ENCODE data around the gene PDZRN3. TPM values are rescaled to one million over a fixed set of nuclear protein-coding genes. Genes with fewer than 3 reads are reported as not detected.

The PDZRN3 gene
- total RNA-seq, 1 donor from 2014 or later = 3.4 TPM

- Histone ChIP-seq H4K20me1 (ENCODE audit: low read depth) (no peaks in the 10 kb centered on the region), H3K27me3 (no peaks in the 10 kb centered on the region), H3K36me3 (no peaks in the 10 kb centered on the region), H2AFZ (replicated peaks) (no peak overlapping the region), H3K79me2 (ENCODE audit: low read depth) (no peaks in the 10 kb centered on the region), H3K9ac (no peak overlapping the region), H3K27ac (no peak overlapping the region), H3F3A (ENCODE audit: low read depth) (no peaks in the 10 kb centered on the region), H3K4me1 (peaks cover 6% of the 10 kb centered on the region), H3K9me3 (ENCODE audit: low read depth) (no peaks in the 10 kb centered on the region), H3K4me3 (no peak overlapping the region), H3K4me2 (no peak overlapping the region)
- Mint-ChIP-seq H3K27me3 (ENCODE audit: insufficient read depth, low read depth) (no peaks in the 10 kb centered on the region), H3K9me3 (peaks cover 6% of the 10 kb centered on the region), H3K36me3 (no peaks in the 10 kb centered on the region), H3K4me1 (peaks cover 3% of the 10 kb centered on the region), H3K27ac (no peak overlapping the region), H3K4me3 (no peak overlapping the region)
- no peak for TF ChIP-seq EZH2phosphoT487 (IDR thresholded peaks at IDR 0.05)
- TF ChIP-seq CTCF (IDR thresholded peaks at IDR 0.05) = no peak
- DNase-seq (ENCODE audit: low spot score) = no peak
These were observed 89.6 kb downstream of the PDZRN3 start for GRCh38 chr3:73535137-73535536.

GRCh38 chr3:73530022-73530396, 94.7 kb downstream of the PDZRN3 start:
- H3K4me1 Mint-ChIP-seq = peaks cover 13% of the 10 kb centered on the region
- Histone ChIP-seq H3K4me2 (no peak overlapping the region), H3F3A (ENCODE audit: low read depth) (no peaks in the 10 kb centered on the region), H3K27me3 (no peaks in the 10 kb centered on the region), H3K36me3 (no peaks in the 10 kb centered on the region), H3K79me2 (ENCODE audit: low read depth) (no peaks in the 10 kb centered on the region), H3K9me3 (ENCODE audit: low read depth) (no peaks in the 10 kb centered on the region), H3K9ac (no peak overlapping the region), H3K4me1 (peaks cover 17% of the 10 kb centered on the region), H3K27ac (no peak overlapping the region), H2AFZ (replicated peaks) (no peak overlapping the region), H3K4me3 (no peak overlapping the region), H4K20me1 (ENCODE audit: low read depth) (no peaks in the 10 kb centered on the region)
- no peak for TF ChIP-seq EZH2phosphoT487 (IDR thresholded peaks at IDR 0.05)
- H3K9me3 Mint-ChIP-seq = peaks cover 6% of the 10 kb centered on the region
- DNase-seq (ENCODE audit: low spot score) = no peak
- H3K4me3 Mint-ChIP-seq = no peak overlapping the region
- no peaks in the 10 kb centered on the region for H3K36me3 Mint-ChIP-seq
- H3K27me3 Mint-ChIP-seq (ENCODE audit: insufficient read depth, low read depth) = no peaks in the 10 kb centered on the region
- no peak overlapping the region for H3K27ac Mint-ChIP-seq

- H2AFZ ChIP-seq (replicated peaks) = no peak overlapping the region
- no peaks in the 10 kb centered on the region for H3K9me3 ChIP-seq (ENCODE audit: low read depth)
- no peaks in the 10 kb centered on the region for H3F3A ChIP-seq (ENCODE audit: low read depth)
- H3K4me3 ChIP-seq = no peak overlapping the region
- H3K4me2 ChIP-seq = no peak overlapping the region
- H3K27me3 ChIP-seq = no peaks in the 10 kb centered on the region
- H3K4me1 ChIP-seq = peaks cover 17% of the 10 kb centered on the region
- Mint-ChIP-seq H3K4me3 (no peak overlapping the region), H3K4me1 (peaks cover 13% of the 10 kb centered on the region), H3K27me3 (ENCODE audit: insufficient read depth, low read depth) (no peaks in the 10 kb centered on the region), H3K36me3 (no peaks in the 10 kb centered on the region), H3K27ac (no peak overlapping the region), H3K9me3 (peaks cover 6% of the 10 kb centered on the region)
- DNase-seq (ENCODE audit: low spot score) = peak; percentile 55
- no peaks in the 10 kb centered on the region for H3K36me3 ChIP-seq
- no peaks in the 10 kb centered on the region for H3K79me2 ChIP-seq (ENCODE audit: low read depth)
- H3K9ac ChIP-seq = no peak overlapping the region
- TF ChIP-seq CTCF (IDR thresholded peaks at IDR 0.05) (peak; percentile 37), EZH2 (IDR thresholded peaks at IDR 0.05) (no peak)
- H3K27ac ChIP-seq = no peak overlapping the region
- no peaks in the 10 kb centered on the region for H4K20me1 ChIP-seq (ENCODE audit: low read depth)
These were observed 95.3 kb downstream of the PDZRN3 start for GRCh38 chr3:73529308-73530021.

- TF ChIP-seq EZH2 (IDR thresholded peaks at IDR 0.05) (no peak), CTCF (IDR thresholded peaks at IDR 0.05) (no peak), EZH2phosphoT487 (IDR thresholded peaks at IDR 0.05) (no peak)
- Histone ChIP-seq H3F3A (ENCODE audit: low read depth) (no peaks in the 10 kb centered on the region), H3K36me3 (no peaks in the 10 kb centered on the region), H3K27me3 (no peaks in the 10 kb centered on the region), H3K4me3 (no peak overlapping the region), H3K79me2 (ENCODE audit: low read depth) (no peaks in the 10 kb centered on the region), H3K9me3 (ENCODE audit: low read depth) (no peaks in the 10 kb centered on the region), H2AFZ (replicated peaks) (no peak overlapping the region), H3K27ac (no peak overlapping the region), H3K4me1 (peaks cover 12% of the 10 kb centered on the region), H4K20me1 (ENCODE audit: low read depth) (no peaks in the 10 kb centered on the region), H3K9ac (no peak overlapping the region), H3K4me2 (no peak overlapping the region)
- H3K4me1 Mint-ChIP-seq = peaks cover 20% of the 10 kb centered on the region
- H3K4me3 Mint-ChIP-seq = no peak overlapping the region
- DNase-seq (ENCODE audit: low spot score) = no peak
- H3K9me3 Mint-ChIP-seq = no peaks in the 10 kb centered on the region
- H3K27me3 Mint-ChIP-seq (ENCODE audit: insufficient read depth, low read depth) = peaks cover 2% of the 10 kb centered on the region
- H3K27ac Mint-ChIP-seq = no peak overlapping the region
- no peaks in the 10 kb centered on the region for H3K36me3 Mint-ChIP-seq
These were observed 99.2 kb downstream of the PDZRN3 start for GRCh38 chr3:73525591-73525990.
